Measurements from ENCODE around the gene ANKS4B.
"Not testable (repeated sequence)": the region's sequence is repeated elsewhere in the genome, so short reads cannot be mapped to it uniquely, and the experiment has no call there.

Gene ANKS4B

GRCh38 chr16:21233521-21234150 is at the start of gene ANKS4B:
ANKS4B (plus strand) TSS chr16:21233699; CDS start chr16:21233738, 39 bp downstream.
- H3K27me3 ChIP-seq (ENCODE audit: low read depth, low read length): no peaks in the 10 kb centered on the region
- H3K27ac ChIP-seq (ENCODE audit: low read length): peak within 1 kb of the TSS; percentile 82
- H3K4me1 ChIP-seq (ENCODE audit: control insufficient read depth in 1 of 2, insufficient read depth in 2 of 2, low read length in 2 of 2): no peaks in the 10 kb centered on the region
- no peaks in the 10 kb centered on the region for H3K36me3 ChIP-seq (ENCODE audit: control insufficient read depth in 1 of 2, insufficient read depth in 2 of 2, low read length in 2 of 2)
- no peaks in the 10 kb centered on the region for H3K9me3 ChIP-seq (ENCODE audit: control insufficient read depth in 1 of 2, low read length in 2 of 2)
- peak within 1 kb of the TSS in 1 of 2 donors; percentile 47 for H3K4me3 ChIP-seq (ENCODE audit: low read depth in 1 of 2, low read length in 2 of 2)

GRCh38 chr16:21183995-21184394 is 49.5 kb upstream of the ANKS4B start:
- peaks cover 18 to 40% of the 10 kb centered on the region in 2 donors for H3K36me3 ChIP-seq (ENCODE audit: control insufficient read depth in 1 of 2, insufficient read depth in 2 of 2, low read length in 2 of 2)
- no peaks in the 10 kb centered on the region for H3K27me3 ChIP-seq (ENCODE audit: low read depth, low read length)
- no peak overlapping the region for H3K27ac ChIP-seq (ENCODE audit: low read length)
- H3K4me1 ChIP-seq (ENCODE audit: control insufficient read depth in 1 of 2, insufficient read depth in 2 of 2, low read length in 2 of 2): peaks cover 0 to 5% of the 10 kb centered on the region in 2 donors
- no peaks in the 10 kb centered on the region for H3K9me3 ChIP-seq (ENCODE audit: control insufficient read depth in 1 of 2, low read length in 2 of 2)
- H3K4me3 ChIP-seq (ENCODE audit: low read depth in 1 of 2, low read length in 2 of 2): no peak overlapping the region

- Histone ChIP-seq H3K4me1 (ENCODE audit: control insufficient read depth in 1 of 2, insufficient read depth in 2 of 2, low read length in 2 of 2) (peaks cover 0 to 5% of the 10 kb centered on the region in 2 donors), H3K27me3 (ENCODE audit: low read depth, low read length) (no peaks in the 10 kb centered on the region), H3K4me3 (ENCODE audit: low read depth in 1 of 2, low read length in 2 of 2) (no peak overlapping the region), H3K36me3 (ENCODE audit: control insufficient read depth in 1 of 2, insufficient read depth in 2 of 2, low read length in 2 of 2) (peaks cover 9 to 32% of the 10 kb centered on the region in 2 donors), H3K9me3 (ENCODE audit: control insufficient read depth in 1 of 2, low read length in 2 of 2) (no peaks in the 10 kb centered on the region), H3K27ac (ENCODE audit: low read length) (no peak overlapping the region)
Measured at GRCh38 chr16:21184834-21185233, 48.7 kb upstream of the ANKS4B start.

- Histone ChIP-seq H3K4me3 (ENCODE audit: low read depth in 1 of 2, low read length in 2 of 2) (no peak overlapping the region), H3K27me3 (ENCODE audit: low read depth, low read length) (no peaks in the 10 kb centered on the region), H3K36me3 (ENCODE audit: control insufficient read depth in 1 of 2, insufficient read depth in 2 of 2, low read length in 2 of 2) (peaks cover 9 to 25% of the 10 kb centered on the region in 2 donors), H3K4me1 (ENCODE audit: control insufficient read depth in 1 of 2, insufficient read depth in 2 of 2, low read length in 2 of 2) (peaks cover 0 to 5% of the 10 kb centered on the region in 2 donors), H3K9me3 (ENCODE audit: control insufficient read depth in 1 of 2, low read length in 2 of 2) (no peaks in the 10 kb centered on the region), H3K27ac (ENCODE audit: low read length) (no peak overlapping the region)
Measured at GRCh38 chr16:21185659-21186325, 47.7 kb upstream of the ANKS4B start.

GRCh38 chr16:21186326-21186691 is 47.2 kb upstream of the ANKS4B start:
- Histone ChIP-seq H3K4me1 (ENCODE audit: control insufficient read depth in 1 of 2, insufficient read depth in 2 of 2, low read length in 2 of 2) (peaks cover 0 to 5% of the 10 kb centered on the region in 2 donors), H3K27me3 (ENCODE audit: low read depth, low read length) (no peaks in the 10 kb centered on the region), H3K4me3 (ENCODE audit: low read depth in 1 of 2, low read length in 2 of 2) (no peak overlapping the region), H3K36me3 (ENCODE audit: control insufficient read depth in 1 of 2, insufficient read depth in 2 of 2, low read length in 2 of 2) (peaks cover 6 to 20% of the 10 kb centered on the region in 2 donors), H3K9me3 (ENCODE audit: control insufficient read depth in 1 of 2, low read length in 2 of 2) (no peaks in the 10 kb centered on the region), H3K27ac (ENCODE audit: low read length) (no peak overlapping the region)

- Histone ChIP-seq H3K27me3 (ENCODE audit: low read depth, low read length) (no peaks in the 10 kb centered on the region), H3K9me3 (ENCODE audit: control insufficient read depth in 1 of 2, low read length in 2 of 2) (no peaks in the 10 kb centered on the region), H3K36me3 (ENCODE audit: control insufficient read depth in 1 of 2, insufficient read depth in 2 of 2, low read length in 2 of 2) (no peaks in the 10 kb centered on the region)
Measured at GRCh38 chr16:21189311-21189710, 44.2 kb upstream of the ANKS4B start.

GRCh38 chr16:21190013-21190412 is 43.5 kb upstream of the ANKS4B start:
- no peak overlapping the region for H3K27ac ChIP-seq (ENCODE audit: low read length)
- H3K9me3 ChIP-seq (ENCODE audit: control insufficient read depth in 1 of 2, low read length in 2 of 2): no peaks in the 10 kb centered on the region
- no peaks in the 10 kb centered on the region for H3K27me3 ChIP-seq (ENCODE audit: low read depth, low read length)
- no peaks in the 10 kb centered on the region for H3K36me3 ChIP-seq (ENCODE audit: control insufficient read depth in 1 of 2, insufficient read depth in 2 of 2, low read length in 2 of 2)
- no peak overlapping the region for H3K4me3 ChIP-seq (ENCODE audit: low read depth in 1 of 2, low read length in 2 of 2)
- peaks cover 0 to 5% of the 10 kb centered on the region in 2 donors for H3K4me1 ChIP-seq (ENCODE audit: control insufficient read depth in 1 of 2, insufficient read depth in 2 of 2, low read length in 2 of 2)

More at GRCh38 chr16:21189311-21189710, 44.2 kb upstream of the ANKS4B start:
- no peak overlapping the region for H3K27ac ChIP-seq (ENCODE audit: low read length)
- H3K4me3 ChIP-seq (ENCODE audit: low read depth in 1 of 2, low read length in 2 of 2): no peak overlapping the region
- peaks cover 0 to 5% of the 10 kb centered on the region in 2 donors for H3K4me1 ChIP-seq (ENCODE audit: control insufficient read depth in 1 of 2, insufficient read depth in 2 of 2, low read length in 2 of 2)

GRCh38 chr16:21190599-21190998 is 42.9 kb upstream of the ANKS4B start:
- H3K9me3 ChIP-seq (ENCODE audit: control insufficient read depth in 1 of 2, low read length in 2 of 2): no peaks in the 10 kb centered on the region
- H3K36me3 ChIP-seq (ENCODE audit: control insufficient read depth in 1 of 2, insufficient read depth in 2 of 2, low read length in 2 of 2): no peaks in the 10 kb centered on the region
- H3K27me3 ChIP-seq (ENCODE audit: low read depth, low read length): no peaks in the 10 kb centered on the region
- H3K4me1 ChIP-seq (ENCODE audit: control insufficient read depth in 1 of 2, insufficient read depth in 2 of 2, low read length in 2 of 2): peaks cover 0 to 5% of the 10 kb centered on the region in 2 donors
- H3K27ac ChIP-seq (ENCODE audit: low read length): no peak overlapping the region
- no peak overlapping the region for H3K4me3 ChIP-seq (ENCODE audit: low read depth in 1 of 2, low read length in 2 of 2)

GRCh38 chr16:21192991-21193390 is 40.5 kb upstream of the ANKS4B start:
- no peaks in the 10 kb centered on the region for H3K9me3 ChIP-seq (ENCODE audit: control insufficient read depth in 1 of 2, low read length in 2 of 2)
- no peak overlapping the region for H3K4me3 ChIP-seq (ENCODE audit: low read depth in 1 of 2, low read length in 2 of 2)

GRCh38 chr16:21194771-21195301 is 38.7 kb upstream of the ANKS4B start:
- Histone ChIP-seq H3K9me3 (ENCODE audit: control insufficient read depth in 1 of 2, low read length in 2 of 2) (no peaks in the 10 kb centered on the region), H3K27ac (ENCODE audit: low read length) (no peak overlapping the region), H3K36me3 (ENCODE audit: control insufficient read depth in 1 of 2, insufficient read depth in 2 of 2, low read length in 2 of 2) (no peaks in the 10 kb centered on the region), H3K4me1 (ENCODE audit: control insufficient read depth in 1 of 2, insufficient read depth in 2 of 2, low read length in 2 of 2) (no peaks in the 10 kb centered on the region), H3K27me3 (ENCODE audit: low read depth, low read length) (no peaks in the 10 kb centered on the region), H3K4me3 (ENCODE audit: low read depth in 1 of 2, low read length in 2 of 2) (no peak overlapping the region)

More at GRCh38 chr16:21192991-21193390, 40.5 kb upstream of the ANKS4B start:
- H3K4me1 ChIP-seq (ENCODE audit: control insufficient read depth in 1 of 2, insufficient read depth in 2 of 2, low read length in 2 of 2): peaks cover 0 to 5% of the 10 kb centered on the region in 2 donors
- H3K27me3 ChIP-seq (ENCODE audit: low read depth, low read length): no peaks in the 10 kb centered on the region
- no peak overlapping the region for H3K27ac ChIP-seq (ENCODE audit: low read length)
- no peaks in the 10 kb centered on the region for H3K36me3 ChIP-seq (ENCODE audit: control insufficient read depth in 1 of 2, insufficient read depth in 2 of 2, low read length in 2 of 2)

GRCh38 chr16:21195330-21195729 is 38.2 kb upstream of the ANKS4B start:
- not testable (repeated sequence) for H3K4me1 ChIP-seq (ENCODE audit: control insufficient read depth in 1 of 2, insufficient read depth in 2 of 2, low read length in 2 of 2); H3K27me3 ChIP-seq (ENCODE audit: low read depth, low read length); H3K27ac ChIP-seq (ENCODE audit: low read length); H3K9me3 ChIP-seq (ENCODE audit: control insufficient read depth in 1 of 2, low read length in 2 of 2); H3K36me3 ChIP-seq (ENCODE audit: control insufficient read depth in 1 of 2, insufficient read depth in 2 of 2, low read length in 2 of 2); H3K4me3 ChIP-seq (ENCODE audit: low read depth in 1 of 2, low read length in 2 of 2)

Measured in muscle layer of duodenum (tissue), 2 donors.